Ammon's horn (tissue), 1 donor: Measurements from ENCODE around the gene WNK2.

Experiments
- DNase-seq: peaks from one replicate; pipeline ENCODE4 v3.0.0-alpha.2; 2016; ENCODE audit warnings: low spot score

WNK2 gene

DNA sequence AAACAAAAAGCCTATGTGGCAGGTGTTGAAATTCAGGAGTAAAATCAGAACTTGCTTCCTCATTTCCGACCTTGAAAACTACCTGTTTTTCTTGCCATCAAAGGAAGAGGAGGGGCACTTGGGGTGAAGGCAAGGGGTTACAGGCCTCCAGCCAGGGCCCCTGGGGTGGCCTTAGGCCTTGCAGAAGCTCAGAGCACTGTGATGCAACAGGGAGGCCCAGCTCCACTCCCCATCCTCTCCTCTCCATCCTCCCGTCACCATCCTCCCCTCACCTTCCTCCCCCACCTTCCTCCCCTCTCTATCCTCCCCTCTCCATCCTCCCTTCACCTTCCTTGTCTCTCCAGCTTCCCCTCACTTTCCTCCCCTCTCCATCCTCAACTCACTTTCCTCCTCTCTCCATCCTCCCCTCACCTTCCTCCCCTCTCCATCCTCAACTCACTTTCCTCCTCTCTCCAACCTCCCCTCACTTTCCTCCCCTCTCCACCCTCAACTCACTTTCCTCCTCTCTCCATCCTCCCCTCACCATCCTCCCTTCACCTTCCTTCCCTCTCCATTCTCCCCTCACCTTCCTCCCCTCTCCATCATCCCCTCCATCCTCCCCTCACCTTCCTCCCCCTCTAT is 111.6 kb downstream of the WNK2 start:
- DNase-seq: no peak

DNA sequence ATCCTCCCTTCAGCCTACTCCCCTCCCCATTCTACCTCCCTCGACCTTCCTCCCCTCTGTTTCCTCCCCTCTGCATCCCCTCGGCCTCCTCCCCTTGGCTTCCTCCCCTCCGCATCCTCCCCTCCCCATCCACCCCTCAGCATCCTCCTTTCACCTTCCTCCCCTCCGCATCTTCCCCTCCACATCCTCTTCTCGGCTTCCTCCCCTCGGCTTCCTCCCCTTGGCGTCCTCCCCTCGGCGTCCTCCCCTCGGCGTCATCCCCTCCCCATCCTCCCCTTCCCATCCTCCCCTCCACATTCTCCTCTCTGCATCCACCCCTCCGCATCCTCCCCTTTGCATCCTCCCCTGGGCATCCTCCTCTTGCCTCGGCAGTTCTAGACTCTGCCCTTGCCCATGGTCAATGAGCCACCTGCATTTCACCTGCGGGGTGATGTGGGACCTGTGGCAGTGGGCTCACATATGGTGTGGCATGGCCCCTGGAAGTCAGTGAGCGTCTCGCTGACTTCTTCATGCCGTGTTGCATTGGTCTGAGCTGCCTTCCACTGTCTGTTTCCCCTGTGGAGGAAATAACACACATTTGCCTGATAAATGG is 113.0 kb downstream of the WNK2 start:
- DNase-seq: no peak

DNA sequence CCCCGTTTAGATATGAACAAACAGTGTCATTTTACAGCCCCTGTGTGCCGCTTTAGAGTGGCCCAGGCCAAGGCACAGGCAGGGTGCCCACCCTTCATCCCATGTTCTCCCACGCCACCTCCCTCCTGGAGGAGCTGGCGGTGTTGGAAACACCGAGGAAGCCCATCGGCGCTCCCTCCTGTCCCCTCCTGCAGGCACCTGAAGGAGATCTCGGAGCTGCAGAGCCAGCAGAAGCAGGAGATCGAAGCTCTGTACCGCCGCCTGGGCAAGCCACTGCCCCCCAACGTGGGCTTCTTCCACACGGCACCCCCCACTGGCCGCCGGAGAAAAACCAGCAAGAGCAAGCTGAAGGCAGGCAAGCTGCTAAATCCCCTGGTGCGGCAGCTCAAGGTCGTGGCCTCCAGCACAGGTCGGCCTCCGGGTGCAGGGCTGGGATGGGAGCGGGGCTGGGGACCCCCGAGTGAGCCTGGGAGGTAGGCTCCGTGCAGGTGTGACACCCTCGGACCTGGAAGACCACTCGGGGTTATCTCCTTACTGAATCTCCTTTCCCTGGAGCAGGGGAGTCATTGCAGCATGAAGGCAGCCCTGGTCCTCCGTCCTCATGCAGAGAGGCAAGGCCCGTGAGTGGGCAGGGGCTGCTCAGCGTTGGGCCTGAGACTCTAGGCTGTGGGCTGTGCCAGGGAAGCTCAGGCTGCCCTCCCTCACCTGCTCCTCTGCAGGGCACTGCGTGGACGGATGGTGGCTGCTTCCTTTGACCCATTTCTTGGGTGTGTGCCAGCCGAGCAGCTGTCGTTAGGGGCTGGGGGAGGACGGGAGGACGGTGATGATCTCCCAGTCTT is 113.9 kb downstream of the WNK2 start:
- DNase-seq: no peak

DNA sequence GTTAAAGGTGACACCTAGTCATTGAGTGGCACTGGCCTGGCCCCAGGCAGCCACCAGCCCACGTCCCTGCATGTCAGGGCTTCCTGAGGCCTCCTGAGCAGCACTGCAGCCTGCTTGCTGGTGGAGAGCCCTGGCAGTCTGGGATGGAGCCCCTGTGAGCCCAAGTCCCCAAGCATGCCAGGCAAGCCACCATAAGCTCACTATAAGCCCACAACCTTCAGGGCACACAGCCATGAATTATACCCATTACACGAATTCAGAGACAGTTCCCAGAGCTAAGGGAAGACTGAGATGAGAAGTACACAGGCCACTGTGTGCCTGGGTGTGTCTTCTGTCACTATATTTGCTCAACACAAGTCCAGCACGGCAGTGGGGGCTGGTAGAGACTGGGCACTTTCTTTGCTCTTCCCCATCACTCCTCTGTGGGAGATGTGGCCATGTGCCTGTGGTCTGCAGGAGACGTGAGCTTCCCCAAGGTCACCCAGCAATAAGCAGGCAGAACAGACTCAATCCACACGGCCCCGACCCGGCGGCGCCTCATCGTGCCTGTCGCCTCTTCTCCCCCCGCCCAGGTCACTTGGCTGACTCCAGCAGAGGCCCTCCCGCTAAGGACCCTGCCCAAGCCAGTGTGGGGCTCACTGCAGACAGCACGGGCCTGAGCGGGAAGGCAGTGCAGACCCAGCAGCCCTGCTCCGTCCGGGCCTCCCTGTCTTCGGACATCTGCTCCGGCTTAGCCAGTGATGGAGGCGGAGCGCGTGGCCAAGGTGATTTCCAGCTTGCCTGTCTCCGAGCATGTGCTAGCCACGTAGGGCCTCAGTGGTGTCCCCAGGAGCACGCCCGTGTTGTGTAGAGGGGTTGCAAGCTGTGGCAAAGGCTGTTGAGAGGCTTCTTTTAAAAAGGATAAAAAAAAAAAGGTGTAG is 114.8 kb downstream of the WNK2 start:
- DNase-seq: no peak

DNA sequence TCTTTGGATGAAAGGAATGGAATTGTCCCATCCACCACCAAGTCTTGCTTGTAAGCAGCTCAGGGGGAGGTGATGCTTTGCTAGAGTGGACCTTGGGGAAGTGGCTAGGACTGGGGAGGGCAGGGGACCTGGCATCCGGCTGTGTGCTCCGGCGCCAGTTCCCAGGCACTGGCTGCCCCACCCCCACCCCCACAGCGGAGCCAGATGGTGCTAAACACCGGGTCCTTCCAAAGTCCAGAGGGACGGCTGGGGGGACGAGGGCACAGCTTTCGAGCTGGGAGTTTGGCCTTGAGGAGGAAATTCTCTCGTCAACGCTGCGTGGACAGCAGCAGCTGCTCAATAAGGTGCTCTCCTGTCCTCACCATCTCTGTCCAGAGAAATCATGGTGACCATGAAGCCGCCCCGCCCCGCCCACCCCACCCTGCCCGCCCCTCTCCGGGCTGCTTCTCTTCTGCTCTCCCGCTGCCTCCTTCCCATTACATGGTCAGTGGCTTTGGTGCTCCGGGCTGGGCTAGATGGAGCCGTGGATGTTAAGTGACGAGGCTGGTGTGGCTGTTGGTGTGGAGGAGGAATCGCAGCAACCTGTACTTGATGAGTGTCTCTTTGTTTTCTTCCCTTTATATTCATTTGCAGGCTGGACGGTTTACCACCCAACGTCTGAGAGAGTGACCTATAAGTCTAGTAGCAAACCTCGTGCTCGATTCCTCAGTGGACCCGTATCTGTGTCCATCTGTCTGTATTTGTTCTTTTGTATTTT is 115.7 kb downstream of the WNK2 start:
- DNase-seq: no peak

DNA sequence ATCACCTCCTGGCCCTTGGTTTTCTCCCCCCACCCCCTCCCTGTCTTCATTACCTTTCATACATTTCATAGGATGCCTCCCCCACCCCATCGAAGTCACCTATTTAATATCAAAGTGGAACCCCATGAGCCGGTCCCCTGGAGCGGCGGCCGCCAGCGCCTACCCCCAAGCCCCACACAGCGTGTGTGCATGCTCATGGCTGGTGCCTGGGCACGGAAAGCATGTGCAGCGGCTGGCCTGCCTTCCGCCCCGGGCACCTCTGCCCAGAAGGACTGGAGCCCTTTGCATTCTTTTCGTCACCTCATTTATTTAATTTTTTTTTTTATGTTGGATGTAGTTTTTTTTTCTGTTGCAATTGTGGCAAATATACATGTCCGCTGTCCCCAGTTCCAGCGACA is 116.2 kb downstream of the WNK2 start:
- no peak for DNase-seq

DNA sequence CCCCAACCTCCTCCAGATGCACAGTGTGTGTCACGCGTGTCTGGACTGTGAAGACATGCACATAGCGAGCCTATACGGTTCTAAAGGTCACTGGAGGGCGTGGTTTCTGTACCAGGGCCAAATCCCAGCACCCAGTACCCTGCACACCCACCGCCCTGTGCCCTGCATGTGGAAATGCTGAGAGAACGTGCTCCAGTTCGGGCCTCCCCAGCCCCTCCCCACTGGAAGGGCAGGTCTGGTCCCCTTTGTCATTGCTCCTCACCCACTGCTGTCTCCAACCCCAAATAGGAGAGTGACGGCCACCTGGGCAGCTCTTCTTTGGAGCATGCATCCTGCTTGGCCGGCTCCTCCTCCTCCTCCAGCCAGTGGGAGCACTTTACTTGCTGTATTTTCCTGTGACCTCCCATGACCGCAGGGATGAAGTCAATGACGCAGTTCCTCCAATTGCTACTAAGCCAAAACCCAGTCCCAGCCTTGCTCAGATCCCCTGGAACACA is 116.7 kb downstream of the WNK2 start:
- no peak for DNase-seq

DNA sequence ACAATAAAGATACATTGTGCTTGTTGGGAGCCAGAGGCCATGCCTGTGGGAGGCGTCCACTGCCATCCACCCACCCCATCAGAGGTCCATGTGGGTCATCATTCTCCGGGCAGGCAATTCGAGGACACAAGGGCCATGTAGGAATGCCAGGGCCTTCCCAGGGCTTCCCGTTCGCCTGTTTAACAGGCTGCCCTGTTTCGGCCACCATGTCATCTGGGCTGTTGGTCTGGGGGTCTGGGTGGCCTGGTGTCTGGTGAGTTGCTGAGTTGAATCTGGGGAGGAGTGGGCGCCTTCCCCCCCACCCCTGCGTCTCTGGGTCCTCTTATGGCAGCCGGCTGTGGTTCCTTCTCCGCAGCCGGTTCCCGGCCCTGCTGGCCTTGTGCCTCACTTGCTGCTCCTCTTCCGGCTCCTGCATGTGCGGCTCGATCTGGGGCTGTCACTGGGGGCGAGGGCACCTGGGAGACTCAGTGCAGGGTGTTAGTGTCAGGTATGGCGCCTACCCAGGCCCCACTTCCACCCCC is 117.4 kb downstream of the WNK2 start:
- no peak for DNase-seq

DNA sequence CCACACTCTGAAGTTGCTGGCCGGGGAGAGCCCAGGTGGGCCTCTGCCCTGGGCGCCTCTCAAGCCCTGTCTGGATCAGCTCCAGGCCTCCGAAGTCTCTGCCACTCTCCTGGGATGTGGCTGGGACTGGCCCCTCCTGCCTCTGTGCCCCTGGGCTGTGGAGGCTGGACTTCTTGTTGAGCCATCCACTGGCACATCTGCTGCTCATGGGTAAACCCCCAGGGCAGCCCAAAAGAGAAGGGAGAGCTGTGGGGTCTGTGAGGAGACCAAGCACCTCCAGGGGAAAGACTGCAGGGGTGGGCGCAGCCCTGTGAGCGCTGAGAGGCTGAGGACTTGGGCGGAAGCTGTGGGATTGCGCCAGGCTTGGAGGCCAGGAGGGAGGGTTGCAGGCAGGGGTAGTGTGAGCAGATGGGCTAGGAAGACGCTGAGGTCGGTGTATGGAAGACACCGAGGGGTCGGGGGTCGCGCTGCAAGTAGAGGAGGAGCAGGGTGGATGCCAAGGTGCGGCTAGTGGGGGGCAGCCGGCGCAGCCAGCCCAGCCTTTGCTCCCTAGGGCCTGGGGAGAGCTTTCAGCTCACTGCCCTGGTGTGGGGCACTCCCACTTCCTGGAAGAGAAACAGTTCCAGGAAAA is 118.1 kb downstream of the WNK2 start:
- no peak for DNase-seq

DNA sequence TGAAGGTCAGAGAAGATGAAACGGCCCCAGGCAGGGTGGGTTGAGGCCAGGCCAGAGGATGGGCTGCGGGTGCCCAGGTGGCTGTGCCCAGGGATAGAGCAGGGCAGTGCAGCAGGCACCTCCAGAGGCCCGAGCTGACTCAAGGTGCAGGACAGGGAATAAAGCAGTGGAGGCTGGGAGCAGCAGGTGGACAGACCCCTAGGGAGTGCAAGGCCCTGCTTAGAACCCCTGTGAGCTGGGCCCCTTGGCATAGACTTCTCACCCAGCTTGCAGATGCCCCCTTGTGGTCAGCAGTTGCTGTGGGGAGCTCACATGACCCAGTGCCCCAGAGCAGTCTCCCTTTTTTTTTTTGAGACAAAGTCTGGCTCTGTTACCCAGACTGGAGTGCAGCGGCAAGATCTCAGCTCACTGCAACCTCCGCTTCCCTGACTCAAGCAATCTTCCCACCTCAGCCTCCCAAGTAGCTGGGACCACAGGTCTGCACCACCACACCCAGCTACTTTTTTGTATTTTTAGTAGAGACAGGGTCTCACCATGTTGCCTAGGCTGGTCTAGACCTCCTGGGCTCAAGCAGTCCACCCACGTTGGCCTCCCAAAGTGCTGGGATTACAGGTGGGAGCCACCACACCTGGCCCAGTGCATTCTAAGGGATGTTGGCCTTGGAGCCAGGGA is 118.8 kb downstream of the WNK2 start:
- peak; percentile 53 for DNase-seq

DNA sequence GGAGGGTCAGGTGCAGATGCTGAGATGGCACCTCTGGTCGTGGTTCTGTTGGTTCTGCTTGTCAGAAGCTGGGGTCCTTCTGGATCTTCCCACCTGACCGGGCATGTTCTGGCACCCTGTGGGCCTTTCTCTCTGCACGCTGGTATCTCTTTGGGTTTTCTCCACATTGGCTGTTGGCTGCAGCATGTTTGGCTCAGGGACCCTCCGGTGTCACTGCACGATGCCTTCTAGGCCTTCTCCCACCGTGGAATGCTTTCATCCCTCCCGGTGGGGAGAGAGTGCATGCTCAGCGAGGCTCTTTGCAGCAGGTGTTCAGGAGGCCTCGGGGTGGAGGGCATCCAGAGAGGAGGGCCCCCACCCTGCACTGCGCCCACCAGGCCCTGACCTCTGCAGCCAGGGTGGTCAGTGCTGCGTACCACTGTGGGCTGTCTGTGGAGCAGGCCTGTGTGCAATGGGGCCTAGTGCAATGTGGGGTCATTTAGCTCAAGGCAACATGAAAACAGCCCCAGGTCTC is 119.4 kb downstream of the WNK2 start:
- no peak for DNase-seq

DNA sequence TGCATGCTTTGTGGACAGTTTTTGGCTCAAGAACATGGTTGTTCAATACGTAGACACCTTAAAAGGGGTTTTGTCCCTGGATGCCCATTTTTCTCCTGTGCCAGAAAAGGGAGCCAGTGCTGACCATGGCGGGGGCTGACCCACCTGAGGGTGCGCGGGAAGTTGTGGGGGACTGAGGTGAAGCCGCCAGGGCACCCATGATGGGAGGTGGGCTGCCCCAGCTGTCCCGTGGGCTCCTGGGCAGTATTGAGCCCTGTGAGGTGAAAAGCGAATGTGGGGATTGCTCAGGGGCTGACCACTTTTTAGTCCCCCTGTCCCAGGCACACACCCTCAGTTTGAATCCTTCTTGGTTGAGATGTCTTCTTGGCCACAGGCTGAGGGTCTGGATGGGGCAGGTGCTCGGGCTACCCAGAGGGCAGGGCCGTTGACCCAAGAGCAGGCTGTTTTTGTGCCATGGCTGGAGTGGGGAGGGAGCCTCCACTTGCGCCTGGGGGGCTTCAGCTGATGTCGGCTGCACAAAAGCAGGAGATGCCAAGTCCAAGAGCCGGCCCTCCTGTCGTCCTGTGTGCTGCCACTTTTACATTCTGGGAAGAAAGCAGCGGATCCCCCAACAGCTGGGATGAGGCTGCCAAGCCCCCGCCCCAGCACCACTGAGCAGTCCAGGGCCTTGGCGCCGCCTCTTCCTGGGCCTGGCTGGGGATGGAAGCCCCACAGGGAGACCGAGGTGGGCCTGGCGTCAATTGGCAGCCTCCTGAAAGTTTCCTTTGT is 120.1 kb downstream of the WNK2 start:
- no peak for DNase-seq

DNA sequence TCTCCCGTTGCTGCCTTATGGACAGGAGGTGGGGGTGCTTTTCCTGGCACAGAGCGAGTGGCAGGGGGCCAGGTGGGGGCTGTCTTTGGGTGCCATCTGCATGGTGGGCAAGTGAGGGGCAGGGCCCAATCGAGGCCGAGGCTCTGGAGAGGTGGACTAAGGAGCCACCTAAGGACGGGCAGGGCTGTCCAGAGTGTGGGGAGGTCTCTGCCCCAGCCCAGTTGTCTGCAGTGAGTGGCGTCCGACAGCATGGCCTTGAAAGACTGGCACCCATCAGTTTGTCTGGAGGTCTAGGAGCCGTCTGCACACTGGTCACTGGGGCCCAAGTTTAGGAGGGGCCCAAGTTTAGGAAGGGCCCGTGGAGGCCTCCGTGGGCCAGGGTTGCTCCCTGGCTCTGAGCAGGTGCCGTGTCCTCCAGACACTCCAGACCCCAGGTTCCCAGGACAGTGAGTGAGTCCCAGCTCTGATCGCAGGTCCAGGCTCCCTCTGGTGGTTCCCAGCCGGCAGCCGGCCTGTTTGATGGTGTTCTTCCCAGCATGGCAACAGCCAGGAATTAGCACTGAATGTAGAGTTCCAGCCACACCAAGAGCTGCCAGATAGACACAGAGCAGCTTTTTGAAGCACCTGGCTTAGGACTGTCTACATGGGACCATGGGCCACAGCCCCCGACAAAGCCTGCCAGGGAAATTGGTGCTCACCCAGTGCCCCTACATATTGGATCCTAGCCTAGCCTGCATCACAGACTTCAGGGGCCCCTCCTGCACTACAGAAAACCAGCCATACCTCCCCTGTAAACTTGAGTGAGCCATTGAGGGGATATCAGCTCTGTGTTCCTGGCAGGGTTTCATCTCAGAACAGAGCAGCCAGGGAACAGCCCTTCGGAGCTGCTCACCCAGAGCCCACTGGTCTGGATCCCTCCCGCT is 120.9 kb downstream of the WNK2 start:
- peak; percentile 77 for DNase-seq

DNA sequence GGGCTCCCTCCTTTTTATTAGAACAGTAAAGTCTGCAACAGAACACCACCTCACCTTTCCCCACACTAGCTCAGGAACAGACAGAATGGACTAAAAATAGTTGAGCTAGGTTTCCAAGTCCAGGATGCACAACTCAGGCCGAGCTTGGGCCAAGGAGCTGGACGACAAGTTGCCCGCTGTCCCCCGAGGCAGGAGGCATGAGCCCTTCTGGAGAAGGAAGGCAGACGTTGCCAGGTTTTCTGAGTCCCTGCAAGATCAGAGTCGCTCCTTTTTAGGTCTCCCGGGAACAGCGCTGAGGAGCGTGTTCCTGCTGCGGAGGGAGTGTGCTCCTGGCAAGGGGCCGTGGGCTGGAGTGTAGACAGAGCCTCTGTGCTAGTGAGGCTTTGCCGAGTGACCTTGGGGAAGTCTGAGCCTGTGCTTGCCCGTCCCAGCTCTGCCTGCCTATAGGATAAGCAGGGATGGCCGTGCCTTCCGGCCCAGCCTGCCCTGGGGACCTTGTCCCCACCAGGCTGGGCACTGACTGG is 121.6 kb downstream of the WNK2 start:
- DNase-seq: no peak

DNA sequence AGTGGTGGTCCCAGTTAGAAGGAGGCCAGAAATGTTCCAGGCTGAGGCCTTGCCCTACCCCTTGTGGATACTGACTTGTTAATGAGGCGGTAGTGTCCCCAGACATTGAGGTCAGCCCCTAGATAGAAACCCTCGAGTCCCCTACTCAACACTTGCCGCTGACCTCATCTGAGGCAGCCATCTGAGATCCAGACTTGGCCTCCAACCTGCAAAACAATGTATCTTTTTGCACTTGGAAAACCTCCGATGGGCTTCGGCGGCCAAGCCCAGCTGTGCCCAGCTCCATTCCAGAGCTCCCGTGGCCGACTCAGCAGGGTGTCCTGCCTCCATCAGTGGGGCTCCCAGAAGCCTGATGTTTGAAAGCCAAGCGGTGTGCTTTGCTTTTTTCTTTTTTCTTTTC is 122.1 kb downstream of the WNK2 start:
- DNase-seq: no peak

DNA sequence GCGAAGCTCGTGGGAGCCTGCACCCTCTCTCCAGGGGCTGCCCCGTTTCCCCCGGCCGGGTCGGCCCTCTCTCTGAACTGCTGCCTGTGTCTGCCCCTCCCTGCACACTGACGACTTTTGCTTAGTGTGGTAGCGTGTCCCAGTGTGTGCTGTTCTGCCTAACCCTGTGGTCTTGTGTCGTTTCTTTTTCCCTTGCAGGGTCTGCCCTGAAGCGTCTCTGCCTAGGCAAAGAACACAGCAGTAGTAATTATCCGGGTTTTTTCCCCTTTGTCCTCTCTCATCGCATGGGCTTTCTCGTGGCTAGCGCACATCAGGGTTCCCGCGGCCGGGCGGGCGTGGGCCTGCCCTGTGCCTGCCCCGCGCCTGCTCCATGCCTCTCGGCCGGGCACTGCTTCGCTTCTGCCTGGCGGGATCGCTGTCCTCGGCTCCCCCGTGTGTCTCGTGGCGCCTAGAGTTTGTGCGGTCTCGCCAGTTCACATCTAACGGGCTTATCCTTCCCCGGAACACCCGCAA is 122.7 kb downstream of the WNK2 start:
- no peak for DNase-seq

DNA sequence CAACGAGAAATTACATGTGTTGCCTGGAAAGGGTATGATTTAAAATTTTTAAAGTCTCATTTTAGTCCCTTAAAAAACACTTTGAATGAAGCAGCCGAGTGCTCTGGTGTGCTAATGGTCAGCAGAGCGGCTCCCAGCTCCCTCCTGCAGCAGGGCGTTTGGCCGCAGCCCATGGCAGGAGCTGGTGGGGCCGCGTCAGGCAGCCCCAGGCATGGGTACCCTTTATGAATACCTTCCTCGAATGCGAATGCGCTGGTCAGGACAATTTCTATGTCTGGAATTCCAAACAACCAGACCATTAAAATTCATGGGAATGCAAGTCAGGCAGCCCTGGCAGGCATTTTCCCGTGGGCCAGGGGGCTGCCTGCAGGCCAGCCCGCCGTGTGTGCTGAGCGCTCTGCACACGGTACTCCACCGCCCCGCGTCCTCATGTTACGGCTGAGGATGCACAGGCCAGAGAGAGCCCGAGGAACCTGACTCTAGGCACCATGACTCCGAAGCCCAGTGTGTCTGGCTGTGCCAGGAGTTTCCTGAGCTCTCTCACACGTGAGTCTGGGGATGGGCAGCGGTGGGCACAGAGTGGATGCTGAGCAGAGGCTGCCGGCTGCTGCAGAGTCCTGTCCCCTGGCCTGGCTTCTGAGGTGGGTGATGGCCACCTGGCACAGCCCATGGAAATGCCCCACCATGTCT is 123.7 kb downstream of the WNK2 start:
- DNase-seq: no peak
